PFSK-1 (cell line): ENCODE results near the gene RNASE1.

Experiments used
- FOXP2 ChIP-seq: optimal IDR thresholded peaks from 2 replicates; pipeline ENCODE3; 2011; ENCODE audit warnings: borderline replicate concordance, control low read depth, inconsistent platforms; ENCODE audit not compliant: insufficient read depth; ENCODE audit errors: extremely low read length, extremely low read depth
- POLR2AphosphoS5 ChIP-seq: IDR thresholded peaks from 2 replicates; pipeline ENCODE4 v1.6.1; 2012; ENCODE audit warnings: low read depth, mild to moderate bottlenecking, control low read depth, low read length, moderate library complexity

GRCh38 chr14:20808162-20808483 is 5.5 kb upstream of the RNASE1 start:
- TF ChIP-seq POLR2AphosphoS5 (no peak), FOXP2 (no peak)
